Stimulated activated effector memory CD8-positive, alpha-beta T cell treated with anti-CD3 and anti-CD28 coated beads, Interleukin-12 subunit alpha, Interleukin-12 subunit beta, amount 100 ng/mL, for 72 hours (primary cell): Measurements from ENCODE around the gene CHMP4A.
A peak's percentile ranks its signal among the peaks of the same experiment; 100 is the strongest.
"Not testable (repeated sequence)": the region's sequence is repeated elsewhere in the genome, so short reads cannot be mapped to it uniquely, and the experiment has no call there.

Source experiments
- ATAC-seq: fragments of 150-1000 bp; cut with Tn5 transposase; 2 replicates; pipeline ENCODE4 v1.10.0; 2021
- DNase-seq, 2 donors: peaks; one replicate each; pipeline ENCODE4 v3.0.0; 2021 to 2022; ENCODE audit warnings: low spot score in 2 of 2
- H3K27ac Mint-ChIP-seq: one replicate; pipeline ENCODE4 v1.8.0; 2022; ENCODE audit warnings: mild to moderate bottlenecking, mixed read lengths
- H3K36me3 Mint-ChIP-seq: one replicate; pipeline ENCODE4 v1.8.0; 2022; ENCODE audit warnings: mild to moderate bottlenecking, mixed read lengths
- H3K4me1 Mint-ChIP-seq: one replicate; pipeline ENCODE4 v1.8.0; 2022; ENCODE audit warnings: mixed read lengths
- H3K4me3 Mint-ChIP-seq: one replicate; pipeline ENCODE4 v1.8.0; 2022; ENCODE audit warnings: mild to moderate bottlenecking, mixed read lengths
- H3K9me3 Mint-ChIP-seq: one replicate; pipeline ENCODE4 v1.8.0; 2022; ENCODE audit warnings: mixed read lengths

The CHMP4A gene

GRCh38 chr14:24252289-24253124 is 39.2 kb upstream of the CHMP4A start:
- Mint-ChIP-seq H3K27ac (no peak overlapping the region), H3K36me3 (peaks cover 5% of the 10 kb centered on the region), H3K4me1 (peaks cover 19% of the 10 kb centered on the region), H3K9me3 (no peaks in the 10 kb centered on the region), H3K4me3 (no peak overlapping the region)
- DNase-seq (no peak), ATAC-seq (no peak)

- no peaks in the 10 kb centered on the region for H3K9me3 Mint-ChIP-seq
Observed at GRCh38 chr14:24251880-24252288, 38.6 kb upstream of the CHMP4A start.

DNA sequence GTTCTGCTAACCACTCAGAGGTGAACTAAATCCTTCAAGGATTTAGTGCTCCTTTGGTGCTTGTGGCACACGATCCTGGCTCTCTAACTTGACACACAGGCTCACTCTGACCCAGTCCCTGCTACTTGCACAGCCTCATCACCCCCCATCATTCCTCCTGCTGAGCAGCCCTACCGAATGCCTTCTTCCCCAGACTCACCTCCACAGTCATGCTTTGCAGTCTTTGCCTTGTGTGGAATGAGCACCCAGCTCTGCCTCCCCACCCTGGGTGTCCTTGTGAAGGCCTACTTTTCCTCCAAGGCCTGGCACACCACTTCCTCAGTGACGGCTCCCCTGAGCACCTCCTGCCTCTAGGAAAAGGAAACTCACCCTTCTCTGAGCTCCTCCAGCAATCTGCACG is 37.1 kb upstream of the CHMP4A start:
- Mint-ChIP-seq H3K4me1 (peaks cover 29% of the 10 kb centered on the region), H3K4me3 (no peak overlapping the region), H3K36me3 (peaks cover 4% of the 10 kb centered on the region), H3K27ac (peak overlapping the region; percentile 65), H3K9me3 (no peaks in the 10 kb centered on the region)
- no peak for DNase-seq
- no peak for ATAC-seq

More at GRCh38 chr14:24251880-24252288, 38.6 kb upstream of the CHMP4A start:
- H3K4me3 Mint-ChIP-seq = no peak overlapping the region
- peaks cover 25% of the 10 kb centered on the region for H3K4me1 Mint-ChIP-seq
- DNase-seq (no peak), ATAC-seq (no peak)
- H3K36me3 Mint-ChIP-seq = peaks cover 5% of the 10 kb centered on the region
- H3K27ac Mint-ChIP-seq = peak overlapping the region; percentile 65

DNA sequence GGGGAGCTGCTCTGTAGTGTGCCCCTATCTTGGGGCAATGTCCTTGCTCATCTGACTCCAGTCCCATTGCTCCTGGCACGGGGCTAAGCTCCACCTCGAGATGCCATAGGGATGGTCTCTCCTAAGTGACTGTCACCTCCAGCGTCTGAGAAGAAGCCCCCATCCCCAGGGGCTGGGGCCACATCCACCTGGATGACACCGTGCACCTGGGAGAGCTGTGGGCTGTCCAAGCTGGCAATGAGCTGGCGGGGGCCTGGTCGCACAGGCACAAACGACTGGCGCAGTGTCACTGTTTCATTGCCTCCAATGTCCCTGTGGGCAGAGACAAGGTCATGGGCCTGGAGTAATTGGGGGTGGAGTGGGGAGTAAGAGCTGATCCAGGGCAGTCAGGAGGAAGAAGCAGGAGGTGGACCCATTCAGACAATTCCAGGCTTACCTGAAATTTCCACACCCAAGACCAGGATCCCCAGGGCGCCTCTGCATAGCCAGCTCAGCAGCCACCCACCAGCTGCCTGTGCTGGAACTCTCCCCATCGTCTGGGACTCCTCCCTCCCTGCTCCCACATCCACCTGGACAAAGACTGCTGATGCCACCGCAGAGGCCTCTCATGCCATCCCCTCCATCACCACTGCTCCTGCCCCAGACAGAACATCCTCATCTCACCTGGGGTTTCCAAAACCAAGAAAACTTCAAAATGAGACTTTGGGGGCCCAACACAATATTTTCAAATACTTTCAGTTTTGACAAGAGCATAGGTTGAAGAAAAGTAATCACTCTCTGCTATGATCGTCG is 36.1 kb upstream of the CHMP4A start:
- Mint-ChIP-seq H3K27ac (peak overlapping the region; percentile 65), H3K36me3 (no peaks in the 10 kb centered on the region), H3K4me3 (no peak overlapping the region), H3K9me3 (no peaks in the 10 kb centered on the region), H3K4me1 (peaks cover 34% of the 10 kb centered on the region)
- ATAC-seq = no peak
- no peak for DNase-seq

GRCh38 chr14:24247422-24247821 is 34.1 kb upstream of the CHMP4A start:
- peak overlapping the region; percentile 88 for H3K27ac Mint-ChIP-seq
- H3K36me3 Mint-ChIP-seq = peaks cover 8% of the 10 kb centered on the region
- H3K9me3 Mint-ChIP-seq = no peaks in the 10 kb centered on the region
- DNase-seq (no peak), ATAC-seq (no peak)
- H3K4me3 Mint-ChIP-seq = peak overlapping the region; percentile 37
- peaks cover 50% of the 10 kb centered on the region for H3K4me1 Mint-ChIP-seq

- Mint-ChIP-seq H3K9me3 (no peaks in the 10 kb centered on the region), H3K27ac (peak overlapping the region; percentile 88), H3K4me3 (peak overlapping the region; percentile 37), H3K4me1 (peaks cover 50% of the 10 kb centered on the region), H3K36me3 (peaks cover 15% of the 10 kb centered on the region)
- ATAC-seq = peak; percentile 35
- peak in 1 of 2 donors; percentile 66 for DNase-seq
Observed at GRCh38 chr14:24246765-24247212, 33.5 kb upstream of the CHMP4A start.

GRCh38 chr14:24245350-24245749 is 32.1 kb upstream of the CHMP4A start:
- not testable (repeated sequence) for DNase-seq, ATAC-seq, H3K9me3 Mint-ChIP-seq, H3K4me3 Mint-ChIP-seq
- Mint-ChIP-seq H3K4me1 (peaks cover 56% of the 10 kb centered on the region), H3K27ac (peak overlapping the region; percentile 84), H3K36me3 (peaks cover 28% of the 10 kb centered on the region)

DNA sequence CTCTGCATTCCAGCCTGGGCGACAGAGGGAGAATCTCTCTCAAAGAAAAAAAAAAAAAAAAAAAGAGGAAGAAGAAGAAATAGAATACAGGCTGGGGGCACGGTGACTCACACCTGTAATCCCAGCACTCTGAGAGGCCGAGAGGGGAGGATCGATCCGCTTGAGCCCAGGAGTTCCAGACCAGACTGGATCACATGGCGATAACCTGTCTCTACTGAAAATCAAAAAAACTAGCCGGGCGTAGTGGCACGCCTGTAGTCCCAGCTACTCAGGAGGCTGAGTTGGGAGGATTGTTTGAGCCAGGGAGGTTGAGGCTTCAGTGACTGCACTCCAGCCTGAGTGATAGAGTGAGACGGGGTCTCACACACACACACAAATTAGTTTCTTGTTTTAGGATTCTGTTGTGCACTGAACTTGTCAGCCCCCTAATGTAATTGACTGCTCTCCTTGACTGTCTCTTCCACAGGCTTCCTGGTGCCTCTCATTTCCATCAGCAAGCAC is 30.1 kb upstream of the CHMP4A start:
- no peak for ATAC-seq
- peaks cover 63% of the 10 kb centered on the region for H3K4me1 Mint-ChIP-seq
- DNase-seq = no peak
- H3K27ac Mint-ChIP-seq = peak overlapping the region; percentile 98
- peak overlapping the region; percentile 91 for H3K4me3 Mint-ChIP-seq
- H3K36me3 Mint-ChIP-seq = peaks cover 47% of the 10 kb centered on the region
- no peaks in the 10 kb centered on the region for H3K9me3 Mint-ChIP-seq

DNA sequence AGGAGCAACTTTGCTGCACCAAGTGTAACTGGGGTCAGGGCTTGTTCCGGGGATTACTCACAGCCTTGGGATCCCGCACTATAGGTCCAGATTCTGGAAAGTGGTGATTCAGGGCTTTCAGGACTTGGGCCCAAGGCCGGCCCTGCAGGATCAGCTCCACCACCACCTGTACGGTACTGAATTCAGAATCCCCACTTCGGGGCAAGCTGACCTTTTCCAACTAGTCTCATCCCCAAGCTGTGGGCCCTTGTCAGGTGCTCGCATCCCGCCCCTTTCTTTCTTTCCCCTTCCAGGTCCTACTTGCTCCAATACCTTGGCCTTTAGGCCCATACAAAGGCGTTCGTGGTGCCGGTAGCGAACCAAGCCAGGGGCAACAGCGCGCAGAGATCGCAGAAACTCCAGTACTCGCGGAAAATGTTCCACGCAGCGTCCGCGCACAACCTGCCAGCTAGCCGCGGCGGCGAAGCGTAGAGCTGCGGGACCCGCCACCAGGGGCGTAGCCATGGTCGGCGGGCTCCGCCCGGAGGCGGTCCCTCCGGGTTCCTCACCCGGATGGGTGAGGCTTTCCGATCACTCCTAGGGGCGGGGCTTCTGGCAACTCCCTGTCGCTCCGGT is 28.6 kb upstream of the CHMP4A start:
- Mint-ChIP-seq H3K4me1 (peaks cover 67% of the 10 kb centered on the region), H3K27ac (peak overlapping the region; percentile 98), H3K36me3 (peaks cover 62% of the 10 kb centered on the region), H3K9me3 (no peaks in the 10 kb centered on the region), H3K4me3 (peak overlapping the region; percentile 91)
- ATAC-seq (peak; percentile 88), DNase-seq (no peak)

DNA sequence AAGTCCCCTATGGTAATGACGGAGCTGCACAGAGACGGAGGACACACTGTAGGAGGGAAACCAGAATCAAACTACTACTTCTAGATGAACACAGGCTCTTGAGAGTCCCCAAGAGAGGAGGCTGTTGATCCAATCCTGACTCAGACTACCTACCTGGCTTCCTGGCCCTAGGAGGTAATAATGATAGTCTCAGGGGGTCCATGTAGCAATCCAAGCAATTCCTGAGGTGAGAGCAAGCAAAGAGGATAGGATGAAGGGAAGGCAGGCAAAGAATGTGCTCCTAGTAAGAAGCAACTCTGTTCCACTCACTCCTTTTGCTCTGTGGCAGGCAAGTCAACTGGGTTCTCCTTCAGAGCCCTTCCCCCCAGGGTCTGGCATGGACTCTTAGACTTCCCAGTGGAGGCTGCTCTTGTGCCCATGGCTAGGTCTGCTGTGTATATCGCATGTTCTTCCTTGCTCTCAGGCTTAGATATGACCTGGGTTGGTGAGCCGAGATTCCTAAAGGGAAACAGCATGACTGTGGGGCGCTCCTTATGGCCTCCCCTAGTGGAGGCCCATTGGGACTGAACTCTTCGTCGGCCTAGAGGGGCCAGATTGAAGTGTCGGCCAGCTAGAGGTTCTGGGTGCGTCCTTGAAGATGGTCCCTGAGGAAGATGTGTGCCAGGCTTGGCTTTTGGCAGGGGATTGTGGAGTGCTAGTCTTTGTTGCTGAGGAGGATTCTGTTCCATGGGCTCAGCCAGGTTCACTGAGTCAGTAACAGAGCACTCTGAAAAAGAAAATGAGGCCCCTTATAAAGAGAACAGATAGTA is 27.0 kb upstream of the CHMP4A start:
- Mint-ChIP-seq H3K9me3 (no peaks in the 10 kb centered on the region), H3K4me3 (peak overlapping the region; percentile 91), H3K27ac (peak overlapping the region; percentile 84), H3K36me3 (peaks cover 76% of the 10 kb centered on the region), H3K4me1 (peaks cover 76% of the 10 kb centered on the region)
- DNase-seq (no peak), ATAC-seq (no peak)

DNA sequence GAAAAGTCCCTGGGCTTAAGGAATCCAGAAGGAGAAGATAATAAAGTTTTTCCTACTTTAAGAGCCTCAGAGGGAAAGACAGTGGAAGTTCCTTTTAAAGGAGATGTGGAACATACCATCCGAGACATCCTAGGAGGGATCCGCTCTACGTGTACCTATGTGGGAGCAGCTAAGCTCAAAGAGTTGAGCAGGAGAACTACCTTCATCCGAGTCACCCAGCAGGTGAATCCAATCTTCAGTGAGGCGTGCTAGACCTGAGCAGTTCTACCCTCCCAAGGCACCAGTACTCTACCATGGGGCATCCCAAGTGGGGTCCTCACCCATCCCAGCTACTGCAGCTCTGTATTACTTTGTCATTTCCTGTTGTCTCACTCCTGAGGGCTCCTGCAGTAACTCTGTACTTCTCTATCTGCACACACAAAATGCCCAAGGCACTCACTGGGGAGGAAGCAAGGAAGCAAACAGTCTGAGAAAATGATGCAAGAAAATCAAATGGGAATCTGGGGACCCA is 25.3 kb upstream of the CHMP4A start:
- DNase-seq (no peak), ATAC-seq (no peak)
- H3K9me3 Mint-ChIP-seq = no peaks in the 10 kb centered on the region
- H3K4me1 Mint-ChIP-seq = peaks cover 80% of the 10 kb centered on the region
- H3K4me3 Mint-ChIP-seq = no peak overlapping the region
- peaks cover 89% of the 10 kb centered on the region for H3K36me3 Mint-ChIP-seq
- peak overlapping the region; percentile 84 for H3K27ac Mint-ChIP-seq

GRCh38 chr14:24238123-24238522 is 24.8 kb upstream of the CHMP4A start:
- DNase-seq (no peak), ATAC-seq (no peak)
- Mint-ChIP-seq H3K27ac (peak overlapping the region; percentile 84), H3K4me1 (peaks cover 79% of the 10 kb centered on the region), H3K9me3 (no peaks in the 10 kb centered on the region), H3K36me3 (peaks cover 87% of the 10 kb centered on the region), H3K4me3 (no peak overlapping the region)

- Mint-ChIP-seq H3K9me3 (no peaks in the 10 kb centered on the region), H3K4me3 (no peak overlapping the region), H3K4me1 (peaks cover 72% of the 10 kb centered on the region), H3K36me3 (peaks cover 81% of the 10 kb centered on the region), H3K27ac (peak overlapping the region; percentile 84)
- DNase-seq (no peak), ATAC-seq (no peak)
Observed at GRCh38 chr14:24237463-24237955, 24.2 kb upstream of the CHMP4A start.
